SU-DHL-6 (cell line): ENCODE data around the gene RGL2.

Experiments used
- H2AFZ ChIP-seq: fragments of 200-600 bp; sonication (generic); 2 replicates; pipeline ENCODE4 v1.6.1; 2014; ENCODE audit warnings: low read depth, mild to moderate bottlenecking, moderate library complexity, mixed read lengths, antibody characterized with exemption, low read length; ENCODE audit not compliant: severe bottlenecking
- H3F3A ChIP-seq: fragments of 200-600 bp; shearing (Covaris generic); 2 replicates; pipeline ENCODE4 v1.6.0; 2016; ENCODE audit warnings: antibody characterized with exemption, mild to moderate bottlenecking; ENCODE audit not compliant: insufficient read depth
- H3K27ac ChIP-seq: fragments of 200-600 bp; sonication (generic); 2 replicates; pipeline ENCODE4 v1.5.1; 2016; ENCODE audit warnings: low read depth, mild to moderate bottlenecking, low read length, moderate library complexity, mixed read lengths
- H3K27me3 ChIP-seq: fragments of 200-600 bp; sonication (generic), shearing (Covaris generic); 2 replicates; pipeline ENCODE4 v1.6.0; 2014; ENCODE audit warnings: mild to moderate bottlenecking, low read length
- H3K36me3 ChIP-seq: fragments of 200-600 bp; sonication (generic); 2 replicates; pipeline ENCODE4 v1.6.1; 2014; ENCODE audit warnings: mild to moderate bottlenecking, low read length, mixed read lengths
- H3K4me2 ChIP-seq: fragments of 300-600, 200-600 bp; shearing (Covaris generic), sonication (generic); 2 replicates; pipeline ENCODE4 v1.6.0; 2014; ENCODE audit warnings: low read length, low read depth, mild to moderate bottlenecking; ENCODE audit not compliant: poor library complexity, severe bottlenecking
- H3K4me3 ChIP-seq: fragments of 200-600 bp; sonication (generic); 2 replicates; pipeline ENCODE4 v1.5.1; 2014; ENCODE audit warnings: antibody characterized with exemption, low read length, mild to moderate bottlenecking, mixed read lengths; ENCODE audit not compliant: insufficient read depth, poor library complexity, severe bottlenecking
- H3K79me2 ChIP-seq: fragments of 200-600 bp; sonication (generic); 2 replicates; pipeline ENCODE4 v1.6.1; 2014; ENCODE audit warnings: mild to moderate bottlenecking, low read length, moderate library complexity; ENCODE audit not compliant: insufficient read depth
- H3K9ac ChIP-seq: fragments of 200-600 bp; sonication (generic); 2 replicates; pipeline ENCODE4 v1.7.0; 2014; ENCODE audit warnings: mild to moderate bottlenecking, low read length
- H3K9me2 ChIP-seq: fragments of 200-600 bp; sonication (generic); replicated peaks from 2 replicates; pipeline ENCODE4 v1.6.1; 2014; ENCODE audit warnings: low read length; ENCODE audit not compliant: insufficient read depth
- H3K9me3 ChIP-seq: fragments of 200-600 bp; sonication (generic); 2 replicates; pipeline ENCODE4 v1.6.1; 2014; ENCODE audit warnings: low read length, mixed read lengths; ENCODE audit not compliant: insufficient read depth
- H4K20me1 ChIP-seq: fragments of 200-600 bp; sonication (generic); 2 replicates; pipeline ENCODE4 v1.6.1; 2014; ENCODE audit warnings: low read depth, mild to moderate bottlenecking, antibody characterized with exemption, low read length, moderate library complexity, mixed read lengths
- EZH2phosphoT487 ChIP-seq: fragments of 200-600 bp; sonication (generic), shearing (Covaris generic); conservative IDR thresholded peaks from 2 replicates; pipeline ENCODE4 v1.6.1; 2018; ENCODE audit warnings: mild to moderate bottlenecking, antibody characterized with exemption, low read length, moderate library complexity, mixed read lengths
- TF ChIP-seq, protein P1 (sequence below): fragments of 200-600 bp; sonication (generic); IDR thresholded peaks from one replicate; pipeline ENCODE4 v1.5.1; 2017; ENCODE audit warnings: antibody characterized with exemption, mild to moderate bottlenecking, low read length, moderate library complexity; ENCODE audit not compliant: insufficient read depth, poor library complexity, severe bottlenecking

RGL2 gene

DNA sequence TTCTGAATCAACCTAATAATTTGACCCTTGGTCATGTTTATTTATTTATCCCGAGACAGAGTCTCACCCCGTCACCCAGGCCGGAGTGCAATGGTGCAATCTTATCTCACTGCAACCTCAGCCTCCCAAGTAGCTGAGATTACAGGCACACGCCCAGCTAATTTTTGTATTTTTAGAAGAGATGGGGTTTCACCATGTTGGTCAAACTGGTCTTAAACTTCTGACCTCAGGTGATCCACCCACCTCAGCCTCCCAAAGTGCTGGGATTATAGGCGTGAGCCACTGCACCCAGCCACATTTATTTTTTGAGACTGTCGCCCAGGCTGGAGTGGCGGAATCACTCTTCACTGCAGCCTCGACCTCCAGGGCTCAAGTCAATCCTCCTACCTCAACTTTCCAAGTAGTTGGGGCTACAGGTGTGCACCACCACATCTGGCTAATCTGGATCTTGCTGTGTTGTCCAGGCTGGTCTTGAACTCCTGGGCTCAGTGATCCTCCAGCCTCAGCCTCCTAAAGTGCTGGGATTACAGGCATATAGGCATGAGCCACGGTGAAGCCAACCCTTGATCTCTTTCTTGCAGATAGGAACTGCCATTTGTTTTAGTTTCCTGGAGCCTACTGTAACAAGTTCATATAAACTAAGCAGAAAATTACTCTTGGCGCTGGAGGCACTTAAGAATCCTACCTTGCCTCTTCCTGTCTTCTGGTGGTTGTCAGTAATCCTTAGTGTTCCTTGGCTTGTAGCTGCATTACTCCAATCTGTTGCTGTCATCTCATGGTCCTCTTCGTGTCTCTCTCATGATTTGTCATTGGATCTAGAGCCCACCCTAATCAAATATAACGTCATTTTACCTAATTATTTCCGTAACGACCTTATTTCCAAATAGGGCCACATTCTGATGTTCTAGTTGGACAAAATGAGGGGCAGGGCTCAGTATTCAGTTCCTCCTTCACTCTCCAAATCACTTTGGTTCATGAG, 24.5 kb downstream of the RGL2 start:
- Histone ChIP-seq H3K27me3 (no peaks in the 10 kb centered on the region), H3K9ac (peak overlapping the region; percentile 75), H4K20me1 (peaks cover 16% of the 10 kb centered on the region), H3K9me2 (no peaks in the 10 kb centered on the region), H3K4me2 (peak overlapping the region; percentile 88), H2AFZ (no peak overlapping the region), H3K36me3 (peaks cover 31% of the 10 kb centered on the region), H3K27ac (peak overlapping the region; percentile 90), H3K79me2 (peaks cover 45% of the 10 kb centered on the region), H3K4me3 (peak overlapping the region; percentile 76), H3F3A (peaks cover 76% of the 10 kb centered on the region), H3K9me3 (no peaks in the 10 kb centered on the region)
- TF ChIP-seq, protein P1, sequence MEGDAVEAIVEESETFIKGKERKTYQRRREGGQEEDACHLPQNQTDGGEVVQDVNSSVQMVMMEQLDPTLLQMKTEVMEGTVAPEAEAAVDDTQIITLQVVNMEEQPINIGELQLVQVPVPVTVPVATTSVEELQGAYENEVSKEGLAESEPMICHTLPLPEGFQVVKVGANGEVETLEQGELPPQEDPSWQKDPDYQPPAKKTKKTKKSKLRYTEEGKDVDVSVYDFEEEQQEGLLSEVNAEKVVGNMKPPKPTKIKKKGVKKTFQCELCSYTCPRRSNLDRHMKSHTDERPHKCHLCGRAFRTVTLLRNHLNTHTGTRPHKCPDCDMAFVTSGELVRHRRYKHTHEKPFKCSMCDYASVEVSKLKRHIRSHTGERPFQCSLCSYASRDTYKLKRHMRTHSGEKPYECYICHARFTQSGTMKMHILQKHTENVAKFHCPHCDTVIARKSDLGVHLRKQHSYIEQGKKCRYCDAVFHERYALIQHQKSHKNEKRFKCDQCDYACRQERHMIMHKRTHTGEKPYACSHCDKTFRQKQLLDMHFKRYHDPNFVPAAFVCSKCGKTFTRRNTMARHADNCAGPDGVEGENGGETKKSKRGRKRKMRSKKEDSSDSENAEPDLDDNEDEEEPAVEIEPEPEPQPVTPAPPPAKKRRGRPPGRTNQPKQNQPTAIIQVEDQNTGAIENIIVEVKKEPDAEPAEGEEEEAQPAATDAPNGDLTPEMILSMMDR: no peak
- no peak for TF ChIP-seq EZH2phosphoT487

DNA sequence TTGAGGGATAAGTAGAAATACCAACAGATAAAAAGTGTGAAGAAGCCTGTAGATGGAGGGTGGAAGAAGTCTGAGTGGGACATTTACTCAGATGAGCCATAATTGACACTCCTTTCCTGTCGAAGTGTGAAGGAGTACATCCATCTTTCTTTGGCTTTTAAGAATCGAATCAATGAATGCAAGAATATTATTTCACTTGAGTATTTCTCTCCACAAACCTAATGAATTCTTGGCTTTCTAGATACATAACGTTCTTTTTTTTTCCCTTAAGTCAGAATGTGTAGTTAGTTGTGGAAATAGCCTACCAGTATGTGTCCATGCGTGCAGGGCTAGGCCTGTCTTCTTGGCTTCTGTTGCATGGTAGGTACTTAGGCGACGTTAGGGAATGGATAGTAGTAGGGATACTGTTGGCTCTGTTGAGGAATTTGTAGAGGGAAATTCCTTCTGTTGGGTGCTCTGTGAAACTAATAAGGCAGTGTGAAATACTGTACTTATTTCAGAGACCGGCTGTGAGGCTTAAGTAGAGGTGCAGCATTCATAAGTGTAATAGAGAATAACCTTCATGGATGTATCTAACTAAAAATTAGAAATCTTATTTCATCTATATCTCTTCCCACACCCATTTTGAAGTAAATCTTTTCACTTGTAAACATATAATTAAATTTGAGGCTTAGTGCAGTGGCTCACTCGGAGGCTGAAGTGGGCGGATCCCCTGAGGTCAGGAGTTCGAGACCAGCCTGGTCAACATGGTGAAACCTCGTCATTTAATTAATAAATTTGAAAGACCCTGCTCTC, 25.4 kb downstream of the RGL2 start:
- Histone ChIP-seq H3K27me3 (no peaks in the 10 kb centered on the region), H2AFZ (no peak overlapping the region), H3F3A (peaks cover 71% of the 10 kb centered on the region), H3K4me3 (peak overlapping the region; percentile 76), H3K9me2 (no peaks in the 10 kb centered on the region), H3K9ac (peak overlapping the region; percentile 75), H3K36me3 (peaks cover 31% of the 10 kb centered on the region), H3K27ac (peak overlapping the region; percentile 90), H3K9me3 (no peaks in the 10 kb centered on the region), H3K79me2 (peaks cover 45% of the 10 kb centered on the region), H3K4me2 (peak overlapping the region; percentile 88), H4K20me1 (peaks cover 16% of the 10 kb centered on the region)
- TF ChIP-seq, protein P1: no peak
- TF ChIP-seq EZH2phosphoT487: no peak

DNA sequence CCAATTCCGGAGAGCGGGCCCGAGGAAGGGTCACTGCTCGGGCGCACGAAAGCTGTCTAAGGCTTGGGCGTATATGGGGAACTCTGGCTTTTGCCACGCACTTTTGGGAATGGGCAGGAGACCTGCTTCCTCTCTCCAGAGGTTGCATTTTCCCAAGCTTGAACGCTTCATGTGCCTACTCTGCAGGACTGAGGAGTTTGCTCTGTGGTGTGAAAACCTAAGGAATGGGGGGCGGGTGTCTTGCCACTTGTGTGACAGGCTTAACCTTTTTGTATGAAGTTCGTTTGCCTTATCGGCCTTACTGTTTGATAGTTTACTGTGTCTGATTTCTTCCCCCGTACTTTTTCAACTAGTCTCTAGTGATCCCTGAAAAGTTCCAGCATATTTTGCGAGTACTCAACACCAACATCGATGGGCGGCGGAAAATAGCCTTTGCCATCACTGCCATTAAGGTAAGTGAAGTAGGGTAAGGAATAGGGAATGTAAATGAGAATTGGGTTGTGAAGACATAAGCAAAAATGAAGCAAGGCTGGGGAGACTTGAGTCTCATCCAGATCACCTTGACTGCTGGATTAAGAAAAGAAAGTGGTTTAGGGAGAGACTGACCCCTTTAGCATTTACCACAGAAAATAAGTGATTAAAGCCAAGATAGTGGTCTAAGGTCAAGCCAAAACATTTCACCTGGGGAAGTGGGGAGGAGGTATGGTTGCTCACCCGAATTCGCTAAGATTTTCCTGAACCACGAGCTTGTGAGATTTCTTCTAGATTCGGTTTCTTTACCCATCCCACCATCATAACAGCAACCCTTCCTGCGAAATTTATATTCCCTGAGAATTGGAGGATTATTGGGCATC, 26.2 kb downstream of the RGL2 start:
- H2AFZ ChIP-seq: no peak overlapping the region
- peaks cover 31% of the 10 kb centered on the region for H3K36me3 ChIP-seq
- peaks cover 45% of the 10 kb centered on the region for H3K79me2 ChIP-seq
- peaks cover 16% of the 10 kb centered on the region for H4K20me1 ChIP-seq
- peaks cover 62% of the 10 kb centered on the region for H3F3A ChIP-seq
- peak overlapping the region; percentile 76 for H3K4me3 ChIP-seq
- H3K4me2 ChIP-seq: peak overlapping the region; percentile 88
- no peaks in the 10 kb centered on the region for H3K9me3 ChIP-seq
- H3K27me3 ChIP-seq: no peaks in the 10 kb centered on the region
- peak overlapping the region; percentile 90 for H3K27ac ChIP-seq
- H3K9me2 ChIP-seq: no peaks in the 10 kb centered on the region
- TF ChIP-seq, protein P1: no peak
- TF ChIP-seq EZH2phosphoT487: no peak
- peak overlapping the region; percentile 75 for H3K9ac ChIP-seq
